HepG2 (cell line): Measurements from ENCODE around the gene RELB. TPM values are rescaled to one million over a fixed set of nuclear protein-coding genes. Genes with fewer than 3 reads are reported as not detected.

ENCODE experiments used
- ATAC-seq: fragments of 200-7000 bp; cut with Tn5 transposase; 3 replicates; pipeline ENCODE4 v1.9.1; 2020; ENCODE audit warnings: mild to moderate bottlenecking, moderate library complexity
- BruUV-seq: library from RNA; stranded (reverse); fragments of 400-500 nt; replicated peaks from 2 replicates; lab custom pipeline; 2021; lab: Mats Ljungman, UMichigan
- CTCF ChIA-PET: fragments of 300-600 bp; formaldehyde crosslinking; extraction: SDS; loops from one replicate; lab custom pipeline; 2021; ENCODE audit warnings: low total read pairs, inconsistent platforms, low intra/inter-chr PET ratio; lab: Yijun Ruan, JAX
- POLR2A ChIA-PET: fragments of 350-600 bp; sonication (Branson Sonifier 250); formaldehyde crosslinking; loops from one replicate; lab custom pipeline; 2020; ENCODE audit warnings: antibody characterized with exemption, inconsistent platforms; lab: Yijun Ruan, JAX
- DNase-seq: peaks from one replicate; pipeline ENCODE4 v3.0.0-alpha.2; 2015; ENCODE audit warnings: low spot score
- FAIRE-seq: peaks from 3 replicates; lab custom pipeline; 2011; peaks lifted over from hg19 to GRCh38; lab: Jason Lieb, UNC
- H2AFZ ChIP-seq: one replicate; pipeline ENCODE4 v1.6.1; 2011; ENCODE audit warnings: low read length, inconsistent platforms
- H3K27ac ChIP-seq: fragments of 300-600 bp; 3 replicates; pipeline ENCODE4 v1.8.0; 2011; ENCODE audit warnings: mixed run types, mild to moderate bottlenecking, mixed read lengths, low read length, inconsistent platforms; ENCODE audit not compliant: insufficient read depth; ENCODE audit errors: extremely low read length
- H3K27me3 ChIP-seq, 2 experiments: fragments of 200-600 bp in 1 of 2; 2 replicates in 1 of 2; 3 replicates in 1 of 2; pipeline versions ENCODE4 v1.6.0 to v1.8.0; 2011; ENCODE audit warnings: low read length in 2 of 2, mild to moderate bottlenecking in 2 of 2, moderate library complexity in 2 of 2, inconsistent platforms in 1 of 2; ENCODE audit not compliant: insufficient read depth in 2 of 2, control insufficient read depth in 1 of 2
- H3K36me3 ChIP-seq, 2 experiments: fragments of 200-600 bp in 1 of 2; replicated peaks in 1 of 2; 2 replicates in 1 of 2; 3 replicates in 1 of 2; pipeline versions ENCODE4 v1.5.1 to v1.8.0; 2011; ENCODE audit warnings: low read length in 2 of 2, inconsistent platforms in 1 of 2; ENCODE audit not compliant: insufficient read depth in 2 of 2, control insufficient read depth in 1 of 2
- H3K4me1 ChIP-seq: 2 replicates; pipeline ENCODE4 v1.5.1; 2012; ENCODE audit warnings: low read length, inconsistent platforms; ENCODE audit not compliant: insufficient read depth
- H3K4me2 ChIP-seq: 2 replicates; pipeline ENCODE4 v1.6.0; 2011; ENCODE audit warnings: low read depth, low read length, inconsistent platforms
- H3K4me3 ChIP-seq, 3 experiments: fragments of 200-600 bp in 1 of 3; sonication (generic), shearing (Covaris generic) in 1 of 3; replicated peaks in 1 of 3; 2 replicates each; pipeline ENCODE4 v1.5.1; 2011 to 2016; ENCODE audit warnings: low read length in 3 of 3, inconsistent platforms in 2 of 3, low read depth in 2 of 3, mild to moderate bottlenecking in 2 of 3, control low read depth in 1 of 3, mixed read lengths in 1 of 3; ENCODE audit not compliant: insufficient read depth in 1 of 3
- H3K79me2 ChIP-seq: one replicate; pipeline ENCODE4 v1.6.1; 2011; ENCODE audit warnings: low read length, inconsistent platforms; ENCODE audit not compliant: insufficient read depth
- H3K9ac ChIP-seq: 2 replicates; pipeline ENCODE4 v1.6.0; 2011; ENCODE audit warnings: mild to moderate bottlenecking, low read depth, low read length, inconsistent platforms; ENCODE audit not compliant: insufficient read depth
- H3K9me3 ChIP-seq: 2 replicates; pipeline ENCODE4 v1.5.1; 2012; ENCODE audit warnings: mild to moderate bottlenecking, low read length
- H4K20me1 ChIP-seq: 2 replicates; pipeline ENCODE4 v1.6.0; 2011; ENCODE audit warnings: inconsistent platforms, mild to moderate bottlenecking, low read length, moderate library complexity; ENCODE audit not compliant: insufficient read depth
- CAMTA2 ChIP-seq: sonication (generic); formaldehyde crosslinking; IDR thresholded peaks from 2 replicates; pipeline ENCODE4 v1.4.0; 2020; ENCODE audit warnings: mild to moderate bottlenecking, missing genetic modification reagents, borderline replicate concordance
- HDAC2 ChIP-seq: sonication (generic); formaldehyde crosslinking; IDR thresholded peaks from 2 replicates; pipeline ENCODE4 v1.4.0; 2020; ENCODE audit warnings: missing genetic modification reagents
- HMG20B ChIP-seq: conservative IDR thresholded peaks from 2 replicates; pipeline ENCODE4 v1.6.1; 2016; ENCODE audit warnings: missing genetic modification reagents, missing compliant biosample characterization
- KLF9 ChIP-seq: IDR thresholded peaks from 2 replicates; pipeline ENCODE4 v1.6.1; 2016; ENCODE audit warnings: low read depth
- NFE2L1 ChIP-seq: sonication (generic); formaldehyde crosslinking; IDR thresholded peaks from 2 replicates; pipeline ENCODE4 v1.4.0; 2020; ENCODE audit warnings: missing genetic modification reagents, mild to moderate bottlenecking, borderline replicate concordance
- PLSCR1 ChIP-seq: sonication (generic); formaldehyde crosslinking; IDR thresholded peaks from 2 replicates; pipeline ENCODE4 v1.5.0; 2020; ENCODE audit warnings: missing genetic modification reagents, mild to moderate bottlenecking, borderline replicate concordance
- ZBTB37 ChIP-seq: sonication (generic); formaldehyde crosslinking; IDR thresholded peaks from 2 replicates; pipeline ENCODE4 v1.4.0; 2020; ENCODE audit warnings: mild to moderate bottlenecking, missing genetic modification reagents
- ZHX2 ChIP-seq, 2 experiments: sonication (generic) in 1 of 2; formaldehyde crosslinking in 1 of 2; IDR thresholded peaks; 2 replicates each; pipeline versions ENCODE4 v1.6.1 to v1.9.0; 2014 to 2022; ENCODE audit warnings: antibody characterized with exemption in 1 of 2, borderline replicate concordance in 1 of 2, inconsistent platforms in 1 of 2, low read depth in 1 of 2, missing genetic modification reagents in 1 of 2
- ZNF350 ChIP-seq: sonication (generic); formaldehyde crosslinking; IDR thresholded peaks from 2 replicates; pipeline ENCODE4 v1.4.0; 2020; ENCODE audit warnings: mild to moderate bottlenecking, low read depth, missing genetic modification reagents, borderline replicate concordance
- ZNF430 ChIP-seq: sonication (generic); formaldehyde crosslinking; IDR thresholded peaks from 2 replicates; pipeline ENCODE4 v1.9.0; 2021; ENCODE audit warnings: mild to moderate bottlenecking, missing genetic modification reagents
- ZNF468 ChIP-seq: sonication (generic); formaldehyde crosslinking; IDR thresholded peaks from 2 replicates; pipeline ENCODE4 v1.8.0; 2022; ENCODE audit warnings: mild to moderate bottlenecking, moderate library complexity, missing genetic modification reagents
- ZNF598 ChIP-seq: sonication (generic); formaldehyde crosslinking; IDR thresholded peaks from 2 replicates; pipeline ENCODE4 v1.5.1; 2020; ENCODE audit warnings: mild to moderate bottlenecking, missing genetic modification reagents, borderline replicate concordance
- ZNF607 ChIP-seq: sonication (generic); formaldehyde crosslinking; IDR thresholded peaks from 2 replicates; pipeline ENCODE4 v1.5.1; 2020; ENCODE audit warnings: missing genetic modification reagents, mild to moderate bottlenecking, borderline replicate concordance
- ZNF776 ChIP-seq: sonication (generic); formaldehyde crosslinking; IDR thresholded peaks from 2 replicates; pipeline ENCODE4 v1.4.0; 2020; ENCODE audit warnings: mild to moderate bottlenecking, missing genetic modification reagents
- WGBS: methylation state at CpG from one replicate; pipeline ENCODE4 v1.1.6; 2017; ENCODE audit warnings: low lambda C conversion rate; 5-methylcytosine and 5-hydroxymethylcytosine counted together
- in situ Hi-C: cut with HindIII; loops from 2 replicates; pipeline ENCODE4 v1.10.0; 2017; ENCODE audit warnings: low pct_unique_long_range_greater_than_20kb; ENCODE audit not compliant: extremely low pct_ligation_motif_present
- intact Hi-C: fragments of 100-400 bp; cut with micrococcal nuclease; formaldehyde crosslinking; loops from one replicate; pipeline ENCODE4 v1.10.0; 2022; ENCODE audit not compliant: unreplicated experiment
- polyA plus RNA-seq, 8 experiments: library from polyadenylated mRNA; depleted of rRNA in 3 of 8; stranded (reverse) in 7 of 8; unstranded in 1 of 8; fragments of >200 nt; fragmentation: Illumina TruSeq in 4 of 8; extraction: Trizol in 4 of 8; gene quantifications; 2 replicates each; pipeline versions ENCODE4 v1.2.1 to v1.2.3, GENCODE V29; 2011 to 2016; ENCODE audit warnings: low read depth in 4 of 8, missing spikeins in 1 of 8, mixed read lengths in 1 of 8; ENCODE audit not compliant: insufficient read depth in 1 of 8
- total RNA-seq, 5 experiments: library from RNA; depleted of rRNA; stranded (reverse); fragments of >200 nt; fragmentation: Illumina TruSeq; extraction: Trizol; gene quantifications; 2 replicates each; pipeline ENCODE4 v1.2.3, GENCODE V29; 2016; ENCODE audit warnings: low read depth in 1 of 5

The RELB gene
- total and polyA plus RNA-seq, 2 of the 13 experiments (the other 11 are each of a cell fraction or from before 2014, with no cell fraction given) = 1.9 to 3.5 TPM

- Histone ChIP-seq H3K36me3 (peaks cover 20 to 62% of the 10 kb centered on the region in 2 experiments), H3K27ac (no peak overlapping the region), H3K27me3 (no peaks in the 10 kb centered on the region), H2AFZ (no peak overlapping the region), H3K4me1 (no peaks in the 10 kb centered on the region), H3K9me3 (no peaks in the 10 kb centered on the region), H3K79me2 (no peaks in the 10 kb centered on the region), H4K20me1 (no peaks in the 10 kb centered on the region), H3K4me3 (no peak overlapping the region), H3K4me2 (no peak overlapping the region), H3K9ac (no peak overlapping the region)
- no peak for ATAC-seq
- ChIA-PET POLR2A (no interaction called here), CTCF (no interaction called here)
- in situ Hi-C loops = no loop called here
- no TSS peak for BruUV-seq
- WGBS = 95% methylated on average over 7 of the region's 9 CpGs
- TF ChIP-seq ZNF598 (CRISPR knock-in tag) = no peak
- TF ChIP-seq ZNF468 = no peak
- TF ChIP-seq NFE2L1 = no peak
- TF ChIP-seq CAMTA2 (CRISPR knock-in tag) = no peak
- TF ChIP-seq ZNF350 (CRISPR knock-in tag) = no peak
- TF ChIP-seq PLSCR1 (CRISPR knock-in tag) = no peak
- TF ChIP-seq KLF9 (CRISPR knock-in tag) = no peak
- no peak for TF ChIP-seq ZNF607 (CRISPR knock-in tag)
- TF ChIP-seq ZBTB37 (CRISPR knock-in tag) = no peak
- TF ChIP-seq HDAC2 = no peak
- no peak for TF ChIP-seq HMG20B (CRISPR knock-in tag)
- TF ChIP-seq ZHX2 (IDR thresholded peaks at IDR 0.05; ENCODE audit: low read depth) = no peak
- no peak for TF ChIP-seq ZHX2 (CRISPR knock-in tag; IDR thresholded peaks at IDR 0.05; ENCODE audit: borderline replicate concordance)
- TF ChIP-seq ZNF776 (CRISPR knock-in tag) = no peak
- no peak for TF ChIP-seq ZNF430 (CRISPR knock-in tag)
- intact Hi-C loops = no loop called here
- no peak for FAIRE-seq
- no peak for DNase-seq
Measured at GRCh38 chr19:44988273-44988672, 13.0 kb upstream of the RELB start.
